Right lobe of liver (tissue), 6 donors: ENCODE measurements around the gene LGALS7B. TPM values are rescaled to one million over a fixed set of nuclear protein-coding genes. Genes with fewer than 3 reads are reported as not detected.

Source experiments
- ATAC-seq, 4 donors: fragments of 200-7000 bp; cut with Tn5 transposase; one replicate each; pipeline ENCODE4 v1.9.1; 2020; ENCODE audit warnings: mild to moderate bottlenecking in 4 of 4, moderate library complexity in 4 of 4
- DNase-seq, 3 donors: peaks; one replicate each; pipeline ENCODE4 v3.0.0-alpha.2; 2020
- H3K27ac ChIP-seq, 3 donors: fragments of 200-600 bp; one replicate each; pipeline ENCODE4 v1.8.0; 2022
- H3K27me3 ChIP-seq, 2 donors: fragments of 200-600 bp; one replicate each; pipeline ENCODE4 v1.8.0; 2022
- H3K36me3 ChIP-seq, 4 donors: fragments of 200-600 bp; sonication (generic) in 1 of 4; one replicate each; pipeline versions ENCODE4 v1.5.1 to v1.8.0; 2017 to 2022; ENCODE audit warnings: control low read depth in 1 of 4
- H3K4me1 ChIP-seq, 4 donors: fragments of 200-600 bp; sonication (generic) in 1 of 4; one replicate each; pipeline versions ENCODE4 v1.5.1 to v1.8.0; 2017 to 2022; ENCODE audit warnings: control low read depth in 1 of 4
- H3K4me3 ChIP-seq, 3 donors: fragments of 200-600 bp; one replicate each; pipeline ENCODE4 v1.8.0; 2022
- H3K9me3 ChIP-seq, 4 donors: fragments of 200-600 bp; sonication (generic) in 1 of 4; one replicate each; pipeline versions ENCODE4 v1.5.1 to v1.8.0; 2017 to 2022; ENCODE audit warnings: control low read depth in 1 of 4
- POLR2A ChIP-seq: fragments of 450-650 bp; IDR thresholded peaks from one replicate; pipeline ENCODE4 v1.6.1; 2017; ENCODE audit warnings: antibody characterized with exemption, mild to moderate bottlenecking
- WGBS: methylation state at CpG from one replicate; pipeline ENCODE4 v1.1.6; 2018; ENCODE audit warnings: low coverage, low lambda C conversion rate; ENCODE audit not compliant: insufficient coverage; ENCODE audit errors: missing lambda C conversion rate; 5-methylcytosine and 5-hydroxymethylcytosine counted together
- intact Hi-C, 2 donors: fragments of 100-400 bp; cut with DNase I; formaldehyde crosslinking; loops; one replicate each; pipeline versions ENCODE4 v1.11.2 to v1.14.1; 2022
- total RNA-seq, 6 experiments: library from RNA; depleted of rRNA in 2 of 6; stranded (reverse); fragments of >200 nt in 2 of 6; fragmentation: NEBNext Ultra II Directional in 3 of 6; extraction: Animal tissue kit (Norgen Biotek cat#: 25700) in 3 of 6; gene quantifications; one replicate each; pipeline versions ENCODE4 v1.1.0 to v1.2.4, GENCODE V29; 2016 to 2023
- TF ChIP-seq, protein P1 (sequence below), 4 donors: fragments of 200-600 bp in 3 of 4; fragments of 450-650 bp in 1 of 4; IDR thresholded peaks; one replicate each; pipeline versions ENCODE4 v1.5.1 to v1.8.0; 2016 to 2022; ENCODE audit warnings: antibody characterized with exemption in 4 of 4, mild to moderate bottlenecking in 2 of 4
- donor health status: DM: no; HTN: yes; CAD: no.
- donor health status: DM: no; HTN: no; CAD: no.
- donor health status: DM: no; HTN: no; CAD: no.
- donor health status: DM: no; HTN: yes; CAD: no.
- donor health status: DM: no; HTN: yes; CAD: no.

The LGALS7B gene
- total RNA-seq, 6 experiments from 2014 or later: not detected

- Histone ChIP-seq H3K27ac (no peak overlapping the region), H3K4me3 (peak overlapping the region in 2 of 3 donors; percentile 7 to 9), H3K27me3 (no peaks in the 10 kb centered on the region), H3K4me1 (no peaks in the 10 kb centered on the region), H3K36me3 (no peaks in the 10 kb centered on the region), H3K9me3 (no peaks in the 10 kb centered on the region)
- intact Hi-C loops: no loop called here
- ATAC-seq: peak; percentile 41 to 57 (median 49)
- WGBS: 44% methylated on average over 3 of the region's 71 CpGs
- DNase-seq: peak in 1 of 3 donors; percentile 60
- no peak for TF ChIP-seq POLR2A
- TF ChIP-seq, protein P1, sequence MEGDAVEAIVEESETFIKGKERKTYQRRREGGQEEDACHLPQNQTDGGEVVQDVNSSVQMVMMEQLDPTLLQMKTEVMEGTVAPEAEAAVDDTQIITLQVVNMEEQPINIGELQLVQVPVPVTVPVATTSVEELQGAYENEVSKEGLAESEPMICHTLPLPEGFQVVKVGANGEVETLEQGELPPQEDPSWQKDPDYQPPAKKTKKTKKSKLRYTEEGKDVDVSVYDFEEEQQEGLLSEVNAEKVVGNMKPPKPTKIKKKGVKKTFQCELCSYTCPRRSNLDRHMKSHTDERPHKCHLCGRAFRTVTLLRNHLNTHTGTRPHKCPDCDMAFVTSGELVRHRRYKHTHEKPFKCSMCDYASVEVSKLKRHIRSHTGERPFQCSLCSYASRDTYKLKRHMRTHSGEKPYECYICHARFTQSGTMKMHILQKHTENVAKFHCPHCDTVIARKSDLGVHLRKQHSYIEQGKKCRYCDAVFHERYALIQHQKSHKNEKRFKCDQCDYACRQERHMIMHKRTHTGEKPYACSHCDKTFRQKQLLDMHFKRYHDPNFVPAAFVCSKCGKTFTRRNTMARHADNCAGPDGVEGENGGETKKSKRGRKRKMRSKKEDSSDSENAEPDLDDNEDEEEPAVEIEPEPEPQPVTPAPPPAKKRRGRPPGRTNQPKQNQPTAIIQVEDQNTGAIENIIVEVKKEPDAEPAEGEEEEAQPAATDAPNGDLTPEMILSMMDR (IDR thresholded peaks at IDR 0.05): peak in 3 of 4 donors; percentile 7 to 32 (median 24)
Observed at GRCh38 chr19:38792250-38793111, 3.5 kb downstream of the LGALS7B start.

DNA sequence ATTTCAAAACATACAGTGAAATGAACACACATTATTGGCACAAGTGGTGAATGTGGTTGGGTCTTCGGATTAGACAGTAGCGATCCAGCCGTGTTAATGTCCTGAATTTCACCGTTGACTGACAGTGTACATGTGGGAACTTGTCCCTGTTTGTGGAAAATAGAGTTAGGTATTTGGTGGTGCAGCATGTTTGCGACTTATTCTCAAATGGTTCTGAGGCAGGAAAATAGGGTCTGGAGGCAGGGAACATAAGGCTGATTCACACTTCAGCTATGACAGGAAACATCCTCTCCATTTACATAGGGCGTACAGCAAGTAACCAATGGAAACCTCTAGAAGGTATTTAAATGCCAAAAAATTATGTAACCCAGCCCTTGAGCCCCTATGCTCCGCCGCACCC lies 4.2 kb downstream of the LGALS7B start:
- DNase-seq: no peak
- intact Hi-C loops: no loop called here
- 81% methylated on average over 7 of the region's 8 CpGs for whole genome bisulfite sequencing
- TF ChIP-seq, protein P1 (IDR thresholded peaks at IDR 0.05): no peak
- no peak for TF ChIP-seq POLR2A
- Histone ChIP-seq H3K4me1 (no peaks in the 10 kb centered on the region), H3K9me3 (no peaks in the 10 kb centered on the region), H3K4me3 (no peak overlapping the region), H3K27me3 (no peaks in the 10 kb centered on the region), H3K27ac (no peak overlapping the region), H3K36me3 (no peaks in the 10 kb centered on the region)
- no peak for ATAC-seq

DNA sequence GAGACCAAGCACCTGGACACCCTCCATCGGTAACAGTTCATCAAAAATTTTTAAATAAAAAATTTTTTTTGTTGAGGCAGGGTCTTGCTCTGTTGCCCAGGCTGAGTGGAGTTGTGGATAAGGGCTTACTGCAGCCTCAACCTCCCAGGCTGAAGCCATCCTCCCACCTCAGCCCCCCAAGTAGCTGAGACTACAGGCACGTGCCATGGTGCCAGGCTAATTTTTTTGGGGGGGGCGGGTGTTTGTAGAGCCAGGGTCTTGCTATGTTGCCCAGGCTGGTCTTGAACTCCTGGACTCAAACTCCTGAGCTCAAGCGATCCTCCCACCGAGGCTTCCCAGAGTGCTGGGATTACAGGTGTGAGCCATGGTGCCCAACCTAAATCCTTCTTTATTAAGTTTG lies 4.7 kb downstream of the LGALS7B start:
- Histone ChIP-seq H3K4me3 (no peak overlapping the region), H3K9me3 (no peaks in the 10 kb centered on the region), H3K27me3 (no peaks in the 10 kb centered on the region), H3K4me1 (no peaks in the 10 kb centered on the region), H3K27ac (no peak overlapping the region), H3K36me3 (no peaks in the 10 kb centered on the region)
- intact Hi-C loops: no loop called here
- TF ChIP-seq POLR2A: no peak
- TF ChIP-seq, protein P1 (IDR thresholded peaks at IDR 0.05): no peak
- DNase-seq (no peak), ATAC-seq (no peak)
- 95% methylated on average over 3 of the region's 5 CpGs for WGBS

- no peaks in the 10 kb centered on the region for H3K27me3 ChIP-seq
- H3K4me3 ChIP-seq: no peak overlapping the region
- intact Hi-C loops: no loop called here
- H3K9me3 ChIP-seq: no peaks in the 10 kb centered on the region
- H3K4me1 ChIP-seq: no peaks in the 10 kb centered on the region
- ATAC-seq (no peak), DNase-seq (no peak)
- no peak overlapping the region for H3K27ac ChIP-seq
- H3K36me3 ChIP-seq: no peaks in the 10 kb centered on the region
- TF ChIP-seq POLR2A: no peak
- TF ChIP-seq, protein P1 (IDR thresholded peaks at IDR 0.05): no peak
- 100% methylated on average over 1 of the region's 4 CpGs for WGBS
Observed at GRCh38 chr19:38795549-38795948, 6.5 kb downstream of the LGALS7B start.
